Kidney tubule cell (primary cell): ENCODE data around the gene ZNF688.
"Not testable (repeated sequence)": the region's sequence is repeated elsewhere in the genome, so short reads cannot be mapped to it uniquely, and the experiment has no call there.

Experiments
- DNase-seq: peaks from one replicate; pipeline ENCODE4 v3.0.0-alpha.2; 2018; ENCODE audit warnings: low spot score

The ZNF688 gene

GRCh38 chr16:30557707-30557956 is 13.9 kb downstream of the ZNF688 start:
- no peak for DNase-seq

- no peak for DNase-seq
Measured at GRCh38 chr16:30556125-30556473, 15.4 kb downstream of the ZNF688 start.

GRCh38 chr16:30555315-30556124 is 16.0 kb downstream of the ZNF688 start:
- no peak for DNase-seq

- DNase-seq = no peak
Measured at GRCh38 chr16:30554557-30555314, 16.8 kb downstream of the ZNF688 start.

GRCh38 chr16:30553393-30553899 is 18.1 kb downstream of the ZNF688 start:
- no peak for DNase-seq

GRCh38 chr16:30552956-30553355 is 18.6 kb downstream of the ZNF688 start:
- no peak for DNase-seq

GRCh38 chr16:30551781-30552180 is 19.7 kb downstream of the ZNF688 start:
- DNase-seq = no peak

- DNase-seq = no peak
Measured at GRCh38 chr16:30548416-30549253, 22.9 kb downstream of the ZNF688 start.

GRCh38 chr16:30546115-30546514 is 25.4 kb downstream of the ZNF688 start:
- DNase-seq = no peak

GRCh38 chr16:30543067-30543466 is 28.4 kb downstream of the ZNF688 start:
- DNase-seq = no peak

GRCh38 chr16:30541502-30542329 is 29.8 kb downstream of the ZNF688 start:
- peak; percentile 73 for DNase-seq

GRCh38 chr16:30540916-30541464 is 30.5 kb downstream of the ZNF688 start:
- DNase-seq = not testable (repeated sequence)

GRCh38 chr16:30539986-30540526 is 31.5 kb downstream of the ZNF688 start:
- not testable (repeated sequence) for DNase-seq

GRCh38 chr16:30539000-30539964 is 32.2 kb downstream of the ZNF688 start:
- DNase-seq = no peak

GRCh38 chr16:30536391-30537024 is 35.0 kb downstream of the ZNF688 start:
- DNase-seq = peak; percentile 27

- peak; percentile 79 for DNase-seq
Measured at GRCh38 chr16:30535777-30536190, 35.7 kb downstream of the ZNF688 start.

GRCh38 chr16:30535106-30535776 is 36.3 kb downstream of the ZNF688 start:
- no peak for DNase-seq

- peak; percentile 90 for DNase-seq
Measured at GRCh38 chr16:30534368-30535105, 37.0 kb downstream of the ZNF688 start, which contains the start of gene ZNF747. ZNF747 (minus strand) TSS chr16:30534858; CDS start chr16:30534679, 179 bp downstream.
